HUES48 (cell line): Measurements from ENCODE around the gene EIF4E3.

Experiments
- H3K27ac ChIP-seq: one replicate; pipeline ENCODE4 v1.7.0; 2013; ENCODE audit warnings: low read depth, low read length, inconsistent platforms
- H3K27me3 ChIP-seq: 2 replicates; pipeline ENCODE4 v1.6.1; 2013; ENCODE audit warnings: mild to moderate bottlenecking, low read length; ENCODE audit not compliant: control insufficient read depth, insufficient read depth
- H3K36me3 ChIP-seq: 2 replicates; pipeline ENCODE4 v1.6.1; 2013; ENCODE audit warnings: low read length; ENCODE audit not compliant: control insufficient read depth, insufficient read depth
- H3K4me1 ChIP-seq: 2 replicates; pipeline ENCODE4 v1.6.1; 2013; ENCODE audit warnings: mild to moderate bottlenecking, low read length; ENCODE audit not compliant: control insufficient read depth, insufficient read depth
- H3K4me3 ChIP-seq: 2 replicates; pipeline ENCODE4 v1.5.1; 2013; ENCODE audit warnings: mild to moderate bottlenecking, low read depth, low read length
- H3K9ac ChIP-seq: 2 replicates; pipeline ENCODE4 v1.6.1; 2013; ENCODE audit warnings: mild to moderate bottlenecking, low read depth, low read length, moderate library complexity
- H3K9me3 ChIP-seq: 2 replicates; pipeline ENCODE4 v1.6.1; 2013; ENCODE audit warnings: low read length; ENCODE audit not compliant: control insufficient read depth, insufficient read depth

The EIF4E3 gene

GRCh38 chr3:71725271-71725991, at the start of gene EIF4E3:
EIF4E3 (minus strand) TSS chr3:71725402; CDS start chr3:71725367, 35 bp downstream.
- no peak within 1 kb of the TSS for H3K27ac ChIP-seq
- peak within 1 kb of the TSS; percentile 69; the same call in 1 of the 2 replicates for H3K9ac ChIP-seq
- no peaks in the 10 kb centered on the region for H3K36me3 ChIP-seq
- H3K9me3 ChIP-seq, result no peaks in the 10 kb centered on the region
- peak within 1 kb of the TSS; percentile 82 for H3K4me3 ChIP-seq
- peaks cover 20% of the 10 kb centered on the region for H3K4me1 ChIP-seq
- peaks cover 31% of the 10 kb centered on the region for H3K27me3 ChIP-seq

- H3K9me3 ChIP-seq, result no peaks in the 10 kb centered on the region
- H3K4me1 ChIP-seq, result peaks cover 32% of the 10 kb centered on the region
- peak overlapping the region; percentile 18; the same call in 1 of the 2 replicates for H3K4me3 ChIP-seq
- peaks cover 4% of the 10 kb centered on the region; the same call in 1 of the 2 replicates for H3K27me3 ChIP-seq
- no peak overlapping the region for H3K27ac ChIP-seq
- H3K36me3 ChIP-seq, result no peaks in the 10 kb centered on the region
- H3K9ac ChIP-seq, result no peak overlapping the region
These were observed 46.7 kb upstream of the EIF4E3 start for GRCh38 chr3:71771884-71772283.

GRCh38 chr3:71771126-71771525, 45.9 kb upstream of the EIF4E3 start:
- H3K27me3 ChIP-seq, result peaks cover 4% of the 10 kb centered on the region; the same call in 1 of the 2 replicates
- no peak overlapping the region for H3K9ac ChIP-seq
- H3K4me1 ChIP-seq, result peaks cover 32% of the 10 kb centered on the region
- H3K9me3 ChIP-seq, result no peaks in the 10 kb centered on the region
- no peak overlapping the region for H3K4me3 ChIP-seq
- H3K27ac ChIP-seq, result no peak overlapping the region
- H3K36me3 ChIP-seq, result no peaks in the 10 kb centered on the region

- Histone ChIP-seq H3K27me3 (peaks cover 2% of the 10 kb centered on the region; the same call in 1 of the 2 replicates), H3K9ac (no peak overlapping the region), H3K27ac (no peak overlapping the region), H3K4me1 (peaks cover 1% of the 10 kb centered on the region; the same call in 1 of the 2 replicates), H3K4me3 (no peak overlapping the region), H3K9me3 (no peaks in the 10 kb centered on the region), H3K36me3 (no peaks in the 10 kb centered on the region)
These were observed 38.2 kb upstream of the EIF4E3 start for GRCh38 chr3:71763426-71763825.

GRCh38 chr3:71760140-71760539, 34.9 kb upstream of the EIF4E3 start:
- peaks cover 12% of the 10 kb centered on the region for H3K4me1 ChIP-seq
- H3K4me3 ChIP-seq, result no peak overlapping the region
- no peaks in the 10 kb centered on the region for H3K9me3 ChIP-seq
- no peak overlapping the region for H3K27ac ChIP-seq
- no peak overlapping the region for H3K9ac ChIP-seq
- no peaks in the 10 kb centered on the region for H3K36me3 ChIP-seq
- peaks cover 13% of the 10 kb centered on the region for H3K27me3 ChIP-seq

GRCh38 chr3:71759401-71759800, 34.2 kb upstream of the EIF4E3 start:
- H3K9ac ChIP-seq, result no peak overlapping the region
- H3K4me3 ChIP-seq, result no peak overlapping the region
- no peaks in the 10 kb centered on the region for H3K36me3 ChIP-seq
- peaks cover 18% of the 10 kb centered on the region for H3K4me1 ChIP-seq
- no peak overlapping the region for H3K27ac ChIP-seq
- peaks cover 21% of the 10 kb centered on the region for H3K27me3 ChIP-seq
- H3K9me3 ChIP-seq, result no peaks in the 10 kb centered on the region

GRCh38 chr3:71758091-71758490, 32.9 kb upstream of the EIF4E3 start:
- Histone ChIP-seq H3K9ac (no peak overlapping the region), H3K27me3 (peaks cover 25% of the 10 kb centered on the region), H3K36me3 (no peaks in the 10 kb centered on the region), H3K27ac (no peak overlapping the region), H3K4me1 (peaks cover 20% of the 10 kb centered on the region), H3K4me3 (no peak overlapping the region), H3K9me3 (no peaks in the 10 kb centered on the region)

GRCh38 chr3:71754610-71755253, 29.5 kb upstream of the EIF4E3 start:
- Histone ChIP-seq H3K9me3 (no peaks in the 10 kb centered on the region), H3K27me3 (peaks cover 42% of the 10 kb centered on the region), H3K27ac (no peak overlapping the region), H3K36me3 (no peaks in the 10 kb centered on the region), H3K9ac (peak overlapping the region; percentile 67; the same call in 1 of the 2 replicates), H3K4me1 (peaks cover 26% of the 10 kb centered on the region), H3K4me3 (peak overlapping the region; percentile 80)

GRCh38 chr3:71753701-71754609, 28.8 kb upstream of the EIF4E3 start, which contains the start of gene GPR27:
GPR27 (plus strand) TSS chr3:71753855; CDS start chr3:71754050, 195 bp downstream.
- Histone ChIP-seq H3K27ac (no peak within 1 kb of the TSS), H3K4me1 (peaks cover 26% of the 10 kb centered on the region), H3K4me3 (peak within 1 kb of the TSS; percentile 80), H3K36me3 (no peaks in the 10 kb centered on the region), H3K27me3 (peaks cover 42% of the 10 kb centered on the region), H3K9me3 (no peaks in the 10 kb centered on the region), H3K9ac (peak within 1 kb of the TSS; percentile 67; the same call in 1 of the 2 replicates)

GRCh38 chr3:71752831-71753700, 27.9 kb upstream of the EIF4E3 start:
- peak overlapping the region; percentile 80 for H3K4me3 ChIP-seq
- peaks cover 42% of the 10 kb centered on the region for H3K27me3 ChIP-seq
- H3K36me3 ChIP-seq, result no peaks in the 10 kb centered on the region
- no peak overlapping the region for H3K9ac ChIP-seq
- H3K9me3 ChIP-seq, result no peaks in the 10 kb centered on the region
- H3K4me1 ChIP-seq, result peaks cover 26% of the 10 kb centered on the region
- H3K27ac ChIP-seq, result no peak overlapping the region
